D721Med (cell line): ENCODE results near the gene DDX39A.

ENCODE experiments used
- DNase-seq: peaks from one replicate; pipeline ENCODE4 v3.0.0; 2011; ENCODE audit warnings: low spot score; ENCODE audit not compliant: insufficient read length
- FAIRE-seq: peaks from 2 replicates; lab custom pipeline; 2011; peaks lifted over from hg19 to GRCh38; lab: Jason Lieb, UNC
- TF ChIP-seq, protein P1 (sequence below): IDR thresholded peaks from 2 replicates; pipeline ENCODE4 v1.5.1; 2012; ENCODE audit warnings: mild to moderate bottlenecking, control low read depth; ENCODE audit not compliant: insufficient read depth; ENCODE audit errors: missing control alignments

The DDX39A gene

DNA sequence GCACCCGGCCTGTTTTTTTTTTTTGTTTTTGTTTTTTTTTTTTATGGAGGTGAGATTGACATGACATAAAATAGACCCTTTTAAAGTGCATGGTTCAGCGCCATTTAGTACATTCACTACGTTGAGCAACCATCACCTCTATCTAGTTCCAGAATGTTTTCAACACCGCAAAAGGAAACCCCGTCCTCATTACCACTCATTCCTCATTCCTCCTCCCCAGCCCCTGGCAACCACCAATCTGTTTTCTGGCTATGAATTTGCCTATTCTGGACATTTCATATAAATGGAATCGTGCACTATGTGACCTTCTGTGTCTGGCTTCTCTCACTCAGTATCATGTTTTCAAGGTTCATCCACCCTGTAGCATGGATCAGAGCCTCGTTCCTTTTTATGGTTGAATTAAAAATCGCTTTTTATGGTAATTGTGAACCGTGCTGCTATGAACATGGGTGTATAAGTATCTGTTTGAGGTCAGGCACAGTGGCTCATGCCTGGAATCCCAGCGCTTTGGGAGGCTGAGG is 47.8 kb downstream of the DDX39A start:
- FAIRE-seq (no peak), DNase-seq (no peak)
- TF ChIP-seq, protein P1, sequence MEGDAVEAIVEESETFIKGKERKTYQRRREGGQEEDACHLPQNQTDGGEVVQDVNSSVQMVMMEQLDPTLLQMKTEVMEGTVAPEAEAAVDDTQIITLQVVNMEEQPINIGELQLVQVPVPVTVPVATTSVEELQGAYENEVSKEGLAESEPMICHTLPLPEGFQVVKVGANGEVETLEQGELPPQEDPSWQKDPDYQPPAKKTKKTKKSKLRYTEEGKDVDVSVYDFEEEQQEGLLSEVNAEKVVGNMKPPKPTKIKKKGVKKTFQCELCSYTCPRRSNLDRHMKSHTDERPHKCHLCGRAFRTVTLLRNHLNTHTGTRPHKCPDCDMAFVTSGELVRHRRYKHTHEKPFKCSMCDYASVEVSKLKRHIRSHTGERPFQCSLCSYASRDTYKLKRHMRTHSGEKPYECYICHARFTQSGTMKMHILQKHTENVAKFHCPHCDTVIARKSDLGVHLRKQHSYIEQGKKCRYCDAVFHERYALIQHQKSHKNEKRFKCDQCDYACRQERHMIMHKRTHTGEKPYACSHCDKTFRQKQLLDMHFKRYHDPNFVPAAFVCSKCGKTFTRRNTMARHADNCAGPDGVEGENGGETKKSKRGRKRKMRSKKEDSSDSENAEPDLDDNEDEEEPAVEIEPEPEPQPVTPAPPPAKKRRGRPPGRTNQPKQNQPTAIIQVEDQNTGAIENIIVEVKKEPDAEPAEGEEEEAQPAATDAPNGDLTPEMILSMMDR = no peak

DNA sequence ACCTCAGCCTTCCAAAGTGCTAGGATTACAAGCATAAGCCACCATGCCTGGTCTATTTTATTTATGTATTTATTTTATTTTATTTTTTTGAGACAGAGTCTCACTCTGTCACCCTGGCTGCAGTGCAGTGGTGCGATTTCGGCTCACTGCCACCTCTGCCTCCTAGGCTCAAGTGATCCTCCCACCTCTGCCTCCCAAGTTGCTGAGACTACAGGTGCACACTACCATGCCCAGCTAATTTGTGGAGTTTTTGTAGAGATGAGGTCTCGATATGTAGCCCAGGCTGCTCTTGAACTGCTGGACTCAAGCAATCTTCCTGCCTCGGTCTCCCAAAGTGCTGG is 48.2 kb downstream of the DDX39A start:
- DNase-seq (no peak), FAIRE-seq (no peak)
- TF ChIP-seq, protein P1 = no peak

DNA sequence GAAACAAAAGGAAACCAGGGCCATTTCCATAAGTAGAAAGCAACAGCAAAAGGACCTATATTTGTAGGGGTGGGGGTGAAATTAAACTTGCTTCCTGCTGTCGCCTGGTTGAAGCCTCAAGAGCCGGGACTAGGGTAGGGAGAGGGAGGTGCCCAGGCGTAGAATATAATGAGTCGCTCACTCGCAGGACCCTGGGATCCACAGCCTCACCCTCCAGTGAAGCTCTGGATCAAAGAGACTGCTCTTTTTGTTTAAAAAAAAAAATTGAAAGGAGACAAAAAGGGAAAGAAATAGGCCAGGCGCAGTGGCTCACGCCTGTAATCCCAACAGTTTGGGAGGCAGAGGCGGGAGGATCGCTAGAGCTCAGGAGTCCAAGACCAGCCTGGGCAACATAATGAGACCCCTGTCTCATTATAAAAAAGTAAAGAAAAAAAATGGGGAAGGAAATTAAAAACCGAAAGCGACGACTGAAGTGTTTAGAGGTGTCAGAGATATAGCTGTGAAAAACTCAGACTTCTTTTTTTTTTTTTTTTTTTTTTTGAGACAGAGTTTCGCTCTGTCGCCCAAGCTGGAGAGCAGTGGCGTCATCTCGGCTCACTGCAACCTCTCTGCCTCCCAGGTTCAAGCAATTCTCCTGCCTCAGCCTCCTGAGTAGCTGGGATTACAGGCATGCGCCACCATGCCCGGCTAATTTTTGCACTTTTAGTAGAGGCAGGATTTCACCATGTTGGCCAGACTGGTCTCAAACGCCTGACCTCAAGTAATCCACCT is 48.8 kb downstream of the DDX39A start:
- no peak for DNase-seq
- no peak for FAIRE-seq
- TF ChIP-seq, protein P1 = no peak

DNA sequence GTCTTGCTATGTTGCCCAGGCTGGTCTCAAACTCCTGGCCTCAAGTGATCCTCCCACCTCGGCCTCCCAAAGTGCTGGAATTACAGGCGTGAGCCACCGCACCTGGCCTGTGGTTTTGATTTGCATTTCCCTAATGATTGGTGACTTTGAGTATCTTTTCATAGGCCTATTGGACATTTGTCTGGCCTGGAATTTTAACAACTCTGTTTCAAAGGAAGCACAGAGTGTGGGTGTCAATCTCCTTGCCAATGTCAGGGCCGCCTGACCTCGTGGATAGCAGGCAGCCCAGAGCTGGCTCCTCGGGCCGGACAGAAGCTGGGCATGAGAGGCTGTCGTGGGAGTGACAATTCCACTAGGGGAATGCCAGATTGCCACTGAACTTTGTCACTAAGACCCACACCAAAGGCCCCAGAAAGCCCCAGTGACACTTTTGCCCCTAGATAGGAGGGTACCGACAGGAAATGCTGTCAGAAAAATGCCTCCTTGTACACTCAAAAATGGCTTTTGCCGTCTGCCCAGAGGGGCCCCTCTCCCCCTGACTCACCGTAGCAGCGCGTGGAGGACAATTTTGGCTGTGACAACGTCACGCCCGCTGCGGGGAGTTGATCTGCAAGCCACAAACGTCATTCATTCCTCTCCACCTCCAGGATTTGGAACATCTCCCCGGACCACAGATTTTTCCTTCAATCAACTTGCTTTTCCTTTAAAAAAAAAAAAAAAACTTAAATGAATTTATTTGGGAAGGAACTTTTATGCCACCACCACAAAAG is 49.6 kb downstream of the DDX39A start:
- FAIRE-seq (no peak), DNase-seq (no peak)
- TF ChIP-seq, protein P1 = no peak

DNA sequence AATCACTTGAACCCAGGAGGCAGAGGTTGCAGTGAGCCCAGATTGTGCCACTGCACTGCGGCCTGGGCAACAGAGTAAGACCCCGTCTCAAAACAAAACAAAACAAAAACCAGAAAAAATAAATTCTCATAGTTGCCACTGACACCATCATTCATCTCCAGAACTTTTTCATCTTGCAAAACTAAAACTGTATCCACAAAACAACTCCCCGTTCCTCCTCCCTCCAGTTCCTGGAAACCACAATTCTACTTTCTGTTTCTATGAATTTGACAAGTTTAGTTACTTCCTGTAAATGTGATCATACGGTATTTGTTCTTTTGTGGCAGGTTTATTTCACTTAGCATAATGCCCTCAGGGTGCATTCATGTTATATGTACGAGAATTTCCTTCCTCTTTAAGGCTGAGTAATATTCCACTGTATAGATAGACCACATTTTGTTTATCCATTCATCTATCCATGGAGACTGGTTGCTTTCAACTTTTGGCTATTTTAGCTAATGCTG is 51.1 kb downstream of the DDX39A start:
- no peak for DNase-seq
- TF ChIP-seq, protein P1 = no peak
- no peak for FAIRE-seq

DNA sequence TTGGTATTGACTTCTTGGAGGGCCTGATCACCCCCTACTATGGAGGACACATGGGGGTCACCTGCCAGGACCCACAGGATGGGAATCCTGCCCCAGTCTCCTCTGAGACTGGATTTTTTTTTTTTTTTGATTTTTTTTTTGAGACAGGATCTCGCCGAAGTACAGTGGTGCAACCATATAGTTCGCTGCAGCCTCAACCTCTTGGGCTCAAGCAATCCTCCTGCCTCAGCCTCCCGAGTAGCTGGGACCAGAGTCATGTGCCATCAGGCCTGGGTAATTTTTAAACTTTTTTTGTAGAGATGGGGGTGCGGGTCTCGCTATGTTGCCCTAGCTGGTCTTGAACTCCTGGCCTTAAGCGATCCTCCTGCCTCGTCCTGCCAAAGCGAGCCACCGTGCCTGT is 52.1 kb downstream of the DDX39A start:
- TF ChIP-seq, protein P1 = no peak
- FAIRE-seq = no peak
- DNase-seq = no peak
